Cardiac septum (tissue), 1 donor: ENCODE results near the gene PDPK1. TPM values are rescaled to one million over a fixed set of nuclear protein-coding genes. Genes with fewer than 3 reads are reported as not detected.

ENCODE experiments used
- DNase-seq: peaks from one replicate; pipeline ENCODE4 v3.0.0-alpha.2; 2020; ENCODE audit warnings: low spot score
- intact Hi-C: fragments of 100-400 bp; cut with DNase I; formaldehyde crosslinking; loops from one replicate; pipeline ENCODE4 v1.14.0; 2022
- total RNA-seq: library from RNA; stranded (reverse); fragmentation: NEBNext Ultra II Directional; extraction: Animal tissue kit (Norgen Biotek cat#: 25700); gene quantifications from one replicate; pipeline ENCODE4 v1.2.1, GENCODE V29; 2021
- donor health status: DM: no; HTN: no; CAD: no.

The PDPK1 gene
- total RNA-seq, 1 donor from 2014 or later: 41.0 TPM

GRCh38 chr16:2518823-2519710 is 18.8 kb upstream of the PDPK1 start:
- no peak for DNase-seq
- intact Hi-C loops: loop anchor here (10.0 kb wide), 1 partner anchor 254 kb away; the partner anchor contains the start of gene RNPS1

- no peak for DNase-seq
- intact Hi-C loops: loop anchor here (10.0 kb wide), 1 partner anchor 255 kb away; the partner anchor contains the start of gene RNPS1
Measured at GRCh38 chr16:2519711-2520080, 18.1 kb upstream of the PDPK1 start.

- intact Hi-C loops: no loop called here
- peak; percentile 95 for DNase-seq
Measured at GRCh38 chr16:2520097-2520783, 17.6 kb upstream of the PDPK1 start, which contains the start of gene AMDHD2. Gene AMDHD2 (plus strand): TSS chr16:2520371. CDS start chr16:2520459, 88 bp downstream.

- peak; percentile 69 for DNase-seq
- intact Hi-C loops: no loop called here
Measured at GRCh38 chr16:2520784-2521531, 16.9 kb upstream of the PDPK1 start.

GRCh38 chr16:2523801-2524231 is 14.0 kb upstream of the PDPK1 start:
- no peak for DNase-seq
- intact Hi-C loops: no loop called here

GRCh38 chr16:2524339-2524938 is 13.4 kb upstream of the PDPK1 start:
- intact Hi-C loops: no loop called here
- no peak for DNase-seq

GRCh38 chr16:2526135-2526534 is 11.7 kb upstream of the PDPK1 start:
- DNase-seq: no peak
- intact Hi-C loops: no loop called here

GRCh38 chr16:2527071-2527783 is 10.6 kb upstream of the PDPK1 start:
- DNase-seq: no peak
- intact Hi-C loops: no loop called here

GRCh38 chr16:2527784-2528100 is 10.1 kb upstream of the PDPK1 start:
- DNase-seq: no peak
- intact Hi-C loops: no loop called here

- intact Hi-C loops: no loop called here
- no peak for DNase-seq
Measured at GRCh38 chr16:2528161-2529060, 9.4 kb upstream of the PDPK1 start.

GRCh38 chr16:2529061-2529931 is 8.5 kb upstream of the PDPK1 start:
- peak; percentile 71 for DNase-seq
- intact Hi-C loops: no loop called here

GRCh38 chr16:2529961-2530628 is 7.7 kb upstream of the PDPK1 start:
- DNase-seq: peak; percentile 63

GRCh38 chr16:2530629-2531318 is 7.0 kb upstream of the PDPK1 start:
- intact Hi-C loops: loop anchor here (10.0 kb wide), 1 partner anchor 64 kb away; no protein-coding TSS in a partner anchor
- peak; percentile 71 for DNase-seq

More at GRCh38 chr16:2529961-2530628, 7.7 kb upstream of the PDPK1 start:
- intact Hi-C loops: loop anchor here (10.0 kb wide), 1 partner anchor 65 kb away; no protein-coding TSS in a partner anchor

- intact Hi-C loops: loop anchor here (10.0 kb wide), 1 partner anchor 63 kb away; no protein-coding TSS in a partner anchor
- peak; percentile 75 for DNase-seq
Measured at GRCh38 chr16:2531371-2531695, 6.5 kb upstream of the PDPK1 start, which contains the start of gene CEMP1. Gene CEMP1 (minus strand): TSS chr16:2531408. CDS start chr16:2531073, 335 bp downstream.

GRCh38 chr16:2531696-2532493 is 5.9 kb upstream of the PDPK1 start:
- intact Hi-C loops: loop anchor here (10.0 kb wide), 1 partner anchor 63 kb away; no protein-coding TSS in a partner anchor
- peak; percentile 100 for DNase-seq
